ENCODE measurements around the gene IL22. TPM values are rescaled to one million over a fixed set of nuclear protein-coding genes. Genes with fewer than 3 reads are reported as not detected.

The IL22 gene
- polyA plus RNA-seq, 4 donors = not detected

Other genes starting within 250 kb of the IL22 start
- under 1 TPM in 1 of 4 donors, not detected in 3; 0.15 TPM for gene IFNG, start 93.9 kb downstream of the IL22 start, polyA plus RNA-seq (ENCODE audit: insufficient read length in 4 of 4)
- gene IL26, start 27.8 kb downstream of the IL22 start, polyA plus RNA-seq (ENCODE audit: insufficient read length in 4 of 4) = under 1 TPM in 1 of 4 donors, not detected in 3; 0.12 TPM
- gene MDM1, start 78.8 kb upstream of the IL22 start, polyA plus RNA-seq (ENCODE audit: insufficient read length in 4 of 4) = 10 to 100 TPM; 30.2 to 42.5 (median 35.0) TPM